ENCODE data around the gene ZNF414. TPM values are rescaled to one million over a fixed set of nuclear protein-coding genes. Genes with fewer than 3 reads are reported as not detected.

The ZNF414 gene
- total and polyA plus RNA-seq, 2 experiments from 2014 or later: 5.7 to 54.3 TPM

DNA sequence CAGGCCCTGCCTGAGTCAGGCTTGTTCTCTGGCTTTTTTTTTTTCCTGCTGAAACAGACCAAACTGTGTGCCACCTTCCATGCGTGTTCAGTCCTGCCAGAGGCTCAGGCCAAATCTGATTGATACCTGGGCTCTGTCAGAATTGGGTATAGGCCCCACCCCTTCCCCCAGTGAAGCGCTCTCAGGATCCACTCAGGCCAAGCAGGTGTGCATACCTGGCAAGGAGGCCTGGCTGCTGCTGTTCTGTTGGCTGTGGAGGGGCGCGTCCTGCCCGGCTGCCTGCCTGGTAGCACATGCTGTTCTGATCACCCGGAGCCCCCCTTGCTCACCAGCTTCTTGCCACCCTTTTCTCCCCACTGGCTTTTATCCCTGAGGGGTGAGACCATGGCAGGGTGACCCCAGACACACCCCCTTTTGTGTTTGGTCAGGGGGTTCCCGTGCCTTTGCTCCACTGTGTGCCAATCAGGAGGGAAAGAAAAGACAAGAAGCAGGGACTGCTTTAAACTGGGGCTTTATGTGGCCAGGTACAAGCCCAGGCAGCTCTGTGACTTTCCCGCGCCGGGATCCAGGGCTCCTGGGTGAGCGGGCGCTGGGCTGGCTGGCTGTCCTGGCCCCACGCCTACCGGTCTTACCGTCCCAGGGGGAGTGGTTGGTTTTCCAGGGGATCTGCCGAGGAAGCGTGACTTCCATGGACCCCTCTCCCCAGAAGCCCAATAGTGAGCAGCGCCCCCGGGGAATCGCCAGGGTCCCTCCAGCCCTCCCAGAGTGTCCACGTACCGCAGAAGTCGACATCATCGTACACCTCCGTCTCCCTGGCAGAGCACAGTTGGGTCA lies 24.2 kb downstream of the ZNF414 start:
- H3K9me2 ChIP-seq (replicated peaks; ENCODE audit: insufficient read depth): no peaks in the 10 kb centered on the region
- TF ChIP-seq, protein P1, sequence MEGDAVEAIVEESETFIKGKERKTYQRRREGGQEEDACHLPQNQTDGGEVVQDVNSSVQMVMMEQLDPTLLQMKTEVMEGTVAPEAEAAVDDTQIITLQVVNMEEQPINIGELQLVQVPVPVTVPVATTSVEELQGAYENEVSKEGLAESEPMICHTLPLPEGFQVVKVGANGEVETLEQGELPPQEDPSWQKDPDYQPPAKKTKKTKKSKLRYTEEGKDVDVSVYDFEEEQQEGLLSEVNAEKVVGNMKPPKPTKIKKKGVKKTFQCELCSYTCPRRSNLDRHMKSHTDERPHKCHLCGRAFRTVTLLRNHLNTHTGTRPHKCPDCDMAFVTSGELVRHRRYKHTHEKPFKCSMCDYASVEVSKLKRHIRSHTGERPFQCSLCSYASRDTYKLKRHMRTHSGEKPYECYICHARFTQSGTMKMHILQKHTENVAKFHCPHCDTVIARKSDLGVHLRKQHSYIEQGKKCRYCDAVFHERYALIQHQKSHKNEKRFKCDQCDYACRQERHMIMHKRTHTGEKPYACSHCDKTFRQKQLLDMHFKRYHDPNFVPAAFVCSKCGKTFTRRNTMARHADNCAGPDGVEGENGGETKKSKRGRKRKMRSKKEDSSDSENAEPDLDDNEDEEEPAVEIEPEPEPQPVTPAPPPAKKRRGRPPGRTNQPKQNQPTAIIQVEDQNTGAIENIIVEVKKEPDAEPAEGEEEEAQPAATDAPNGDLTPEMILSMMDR (IDR thresholded peaks at IDR 0.05; ENCODE audit: poor library complexity): no peak
- TF ChIP-seq EZH2phosphoT487 (IDR thresholded peaks at IDR 0.05; ENCODE audit: low read depth, severe bottlenecking, unreplicated experiment) (no peak), EZH2 (IDR thresholded peaks at IDR 0.05; ENCODE audit: borderline replicate concordance) (no peak)
- H4K20me1 ChIP-seq (ENCODE audit: insufficient read depth, poor library complexity, severe bottlenecking): peaks cover 17% of the 10 kb centered on the region
- H2AFZ ChIP-seq: no peak overlapping the region
- no peaks in the 10 kb centered on the region for H3K27me3 ChIP-seq
- no peak overlapping the region for H3K4me2 ChIP-seq
- H3K4me1 ChIP-seq (ENCODE audit: insufficient read depth): no peaks in the 10 kb centered on the region
- peaks cover 4% of the 10 kb centered on the region for H3K79me2 ChIP-seq
- 91% methylated on average over 14 of the region's 25 CpGs for WGBS (ENCODE audit: low lambda C conversion rate, missing lambda C conversion rate)
- no peaks in the 10 kb centered on the region for H3K36me3 ChIP-seq (replicated peaks; ENCODE audit: insufficient read depth, low read depth)
- H3K9me3 ChIP-seq (ENCODE audit: low read depth): no peaks in the 10 kb centered on the region
- no peak overlapping the region for H3K27ac ChIP-seq
- no peak for DNase-seq (ENCODE audit: low spot score)
- no peak overlapping the region for H3K4me3 ChIP-seq

DNA sequence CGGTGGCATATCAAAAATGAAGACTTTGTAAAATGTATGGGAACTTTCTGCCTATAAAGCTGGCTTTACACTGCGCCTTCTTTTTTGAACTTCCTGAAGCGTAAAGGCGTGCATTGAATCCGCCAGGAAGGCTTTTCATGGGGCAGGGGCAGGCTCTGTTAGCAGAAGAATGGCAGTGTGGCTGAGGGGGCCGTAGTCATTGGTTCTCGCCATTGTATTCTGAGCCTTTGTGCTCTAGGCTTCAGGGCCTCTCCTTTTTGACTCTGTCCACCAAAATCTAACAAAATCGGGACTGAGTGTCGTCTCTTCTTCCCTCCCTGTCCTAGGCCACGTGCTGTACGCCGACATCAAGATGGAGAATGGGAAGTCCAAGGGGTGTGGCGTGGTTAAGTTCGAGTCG lies 25.6 kb downstream of the ZNF414 start:
- TF ChIP-seq EZH2phosphoT487 (IDR thresholded peaks at IDR 0.05; ENCODE audit: low read depth, severe bottlenecking, unreplicated experiment): no peak
- no peaks in the 10 kb centered on the region for H3K9me3 ChIP-seq (ENCODE audit: low read depth)
- DNase-seq (ENCODE audit: low spot score): no peak
- peaks cover 20% of the 10 kb centered on the region for H4K20me1 ChIP-seq (ENCODE audit: insufficient read depth, poor library complexity, severe bottlenecking)
- no peaks in the 10 kb centered on the region for H3K9me2 ChIP-seq (replicated peaks; ENCODE audit: insufficient read depth)
- no peak overlapping the region for H3K4me3 ChIP-seq
- no peak overlapping the region for H2AFZ ChIP-seq
- H3K79me2 ChIP-seq: peaks cover 9% of the 10 kb centered on the region
- H3K27ac ChIP-seq: no peak overlapping the region
- H3K4me2 ChIP-seq: no peak overlapping the region
- 88% methylated on average over 15 of the region's 15 CpGs for WGBS (ENCODE audit: low lambda C conversion rate, missing lambda C conversion rate)
- no peaks in the 10 kb centered on the region for H3K4me1 ChIP-seq (ENCODE audit: insufficient read depth)
- H3K36me3 ChIP-seq (replicated peaks; ENCODE audit: insufficient read depth, low read depth): no peaks in the 10 kb centered on the region
- no peaks in the 10 kb centered on the region for H3K27me3 ChIP-seq

DNA sequence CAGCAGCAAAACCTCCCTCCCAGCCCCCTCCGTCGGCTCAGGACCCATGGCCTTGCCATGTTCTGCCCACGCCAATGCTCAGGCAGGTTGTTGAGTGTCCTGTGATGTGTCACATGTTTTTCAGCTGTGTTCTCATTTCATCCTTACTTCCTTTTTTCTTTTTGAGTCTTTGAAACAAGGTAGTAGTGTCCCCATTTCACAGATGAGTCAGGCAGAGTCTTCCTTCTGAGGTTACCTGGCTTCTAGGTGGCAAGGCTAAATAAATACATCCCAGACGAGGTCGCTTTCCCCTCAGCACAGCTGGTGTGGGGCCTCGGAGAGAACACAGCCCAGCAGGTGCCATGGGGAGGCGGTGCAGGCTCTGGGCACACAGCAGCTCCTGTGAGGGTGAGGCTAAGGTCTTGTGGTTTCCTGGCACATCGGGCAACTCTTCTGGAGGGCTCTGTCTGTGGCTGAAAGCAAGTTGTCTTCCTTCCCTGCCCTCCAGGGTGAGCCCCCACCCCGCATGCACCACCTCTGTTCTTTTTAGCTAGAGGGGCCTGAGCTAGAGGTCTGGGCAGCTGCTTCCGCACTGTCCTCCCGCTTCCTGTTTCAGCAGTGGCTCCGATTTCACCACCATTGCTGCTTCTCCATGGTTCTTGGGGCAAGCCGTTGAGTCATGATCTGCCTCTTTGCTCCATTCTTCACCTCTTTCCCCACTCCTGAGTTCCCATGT lies 26.7 kb downstream of the ZNF414 start:
- no peak for DNase-seq (ENCODE audit: low spot score)
- Histone ChIP-seq H3K79me2 (peaks cover 19% of the 10 kb centered on the region), H2AFZ (no peak overlapping the region), H3K27me3 (no peaks in the 10 kb centered on the region), H3K27ac (no peak overlapping the region), H3K9me2 (replicated peaks; ENCODE audit: insufficient read depth) (no peaks in the 10 kb centered on the region), H3K4me3 (no peak overlapping the region), H3K36me3 (replicated peaks; ENCODE audit: insufficient read depth, low read depth) (no peaks in the 10 kb centered on the region), H3K9me3 (ENCODE audit: low read depth) (no peaks in the 10 kb centered on the region), H3K4me1 (ENCODE audit: insufficient read depth) (no peaks in the 10 kb centered on the region), H4K20me1 (ENCODE audit: insufficient read depth, poor library complexity, severe bottlenecking) (peaks cover 31% of the 10 kb centered on the region), H3K4me2 (no peak overlapping the region)
- 94% methylated on average over 13 of the region's 13 CpGs for WGBS (ENCODE audit: low lambda C conversion rate, missing lambda C conversion rate)
- TF ChIP-seq, protein P1 (IDR thresholded peaks at IDR 0.05; ENCODE audit: poor library complexity): no peak
- TF ChIP-seq EZH2 (IDR thresholded peaks at IDR 0.05; ENCODE audit: borderline replicate concordance): no peak
- TF ChIP-seq EZH2phosphoT487 (IDR thresholded peaks at IDR 0.05; ENCODE audit: low read depth, severe bottlenecking, unreplicated experiment): no peak

DNA sequence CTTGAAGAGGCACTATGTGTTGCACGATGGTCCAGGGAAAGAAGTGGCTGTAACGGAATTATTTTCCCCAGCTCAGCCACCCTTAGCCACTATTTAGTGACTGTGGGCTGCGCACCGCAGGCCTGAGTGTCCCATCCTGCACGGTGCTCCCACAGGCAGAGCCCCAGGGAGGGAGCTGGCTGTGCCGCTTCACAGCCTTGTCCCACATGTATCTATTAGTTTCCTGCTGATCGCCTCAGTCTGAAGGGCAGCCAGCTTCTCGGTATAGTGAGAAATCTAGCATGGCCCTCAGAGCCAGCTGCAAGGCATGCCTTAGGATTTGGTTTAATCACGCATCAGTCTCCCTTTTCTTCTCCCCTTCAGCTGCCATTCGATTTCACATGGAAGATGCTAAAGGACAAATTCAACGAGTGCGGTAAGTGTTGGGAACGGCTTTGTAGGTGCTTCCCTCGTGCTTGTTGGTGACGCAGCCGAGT lies 27.3 kb downstream of the ZNF414 start:
- no peaks in the 10 kb centered on the region for H3K36me3 ChIP-seq (replicated peaks; ENCODE audit: insufficient read depth, low read depth)
- no peak overlapping the region for H3K27ac ChIP-seq
- peaks cover 36% of the 10 kb centered on the region for H4K20me1 ChIP-seq (ENCODE audit: insufficient read depth, poor library complexity, severe bottlenecking)
- DNase-seq (ENCODE audit: low spot score): no peak
- no peaks in the 10 kb centered on the region for H3K27me3 ChIP-seq
- TF ChIP-seq EZH2 (IDR thresholded peaks at IDR 0.05; ENCODE audit: borderline replicate concordance) (no peak), EZH2phosphoT487 (IDR thresholded peaks at IDR 0.05; ENCODE audit: low read depth, severe bottlenecking, unreplicated experiment) (no peak)
- TF ChIP-seq, protein P1 (IDR thresholded peaks at IDR 0.05; ENCODE audit: poor library complexity): no peak
- no peaks in the 10 kb centered on the region for H3K9me3 ChIP-seq (ENCODE audit: low read depth)
- WGBS (ENCODE audit: low lambda C conversion rate, missing lambda C conversion rate): 97% methylated on average over 16 of the region's 16 CpGs
- peaks cover 23% of the 10 kb centered on the region for H3K79me2 ChIP-seq
- no peaks in the 10 kb centered on the region for H3K4me1 ChIP-seq (ENCODE audit: insufficient read depth)
- no peak overlapping the region for H3K4me3 ChIP-seq
- no peak overlapping the region for H3K4me2 ChIP-seq
- no peaks in the 10 kb centered on the region for H3K9me2 ChIP-seq (replicated peaks; ENCODE audit: insufficient read depth)
- H2AFZ ChIP-seq: no peak overlapping the region

Data from hepatocyte (in vitro differentiated cells).